Progenitor cell of endocrine pancreas (in vitro differentiated cells): Measurements from ENCODE around the gene TSTD2. TPM values are rescaled to one million over a fixed set of nuclear protein-coding genes. Genes with fewer than 3 reads are reported as not detected.

ENCODE experiments used
- DNase-seq: peaks from one replicate; pipeline ENCODE4 v3.0.0; 2021; ENCODE audit warnings: low spot score; ENCODE audit not compliant: unreplicated experiment
- H3K27ac Mint-ChIP-seq: 2 replicates; pipeline ENCODE4 v1.8.0; 2021; ENCODE audit warnings: mild to moderate bottlenecking, moderate library complexity, mixed read lengths
- H3K27me3 Mint-ChIP-seq: 2 replicates; pipeline ENCODE4 v1.8.0; 2021; ENCODE audit warnings: mixed read lengths
- H3K36me3 Mint-ChIP-seq: 2 replicates; pipeline ENCODE4 v1.8.0; 2022; ENCODE audit warnings: mixed read lengths; ENCODE audit not compliant: insufficient read depth
- H3K4me1 Mint-ChIP-seq: 2 replicates; pipeline ENCODE4 v1.8.0; 2021; ENCODE audit warnings: low read depth, mixed read lengths
- H3K4me3 Mint-ChIP-seq: 2 replicates; pipeline ENCODE4 v1.8.0; 2021; ENCODE audit warnings: low read depth, mild to moderate bottlenecking, moderate library complexity, mixed read lengths
- H3K9me3 Mint-ChIP-seq: 2 replicates; pipeline ENCODE4 v1.8.0; 2021; ENCODE audit warnings: low read depth, mixed read lengths
- CTCF ChIP-seq: fragments of 200-600 bp; sonication (generic); IDR thresholded peaks from one replicate; pipeline ENCODE4 v1.5.0; 2021; ENCODE audit warnings: antibody characterized with exemption, mild to moderate bottlenecking; ENCODE audit not compliant: unreplicated experiment
- total RNA-seq: library from RNA; stranded (reverse); gene quantifications from 2 replicates; pipeline ENCODE4 v1.2.1, GENCODE V29; 2021

TSTD2 gene
- total RNA-seq, 1 donor from 2014 or later, result 44.7 TPM

DNA sequence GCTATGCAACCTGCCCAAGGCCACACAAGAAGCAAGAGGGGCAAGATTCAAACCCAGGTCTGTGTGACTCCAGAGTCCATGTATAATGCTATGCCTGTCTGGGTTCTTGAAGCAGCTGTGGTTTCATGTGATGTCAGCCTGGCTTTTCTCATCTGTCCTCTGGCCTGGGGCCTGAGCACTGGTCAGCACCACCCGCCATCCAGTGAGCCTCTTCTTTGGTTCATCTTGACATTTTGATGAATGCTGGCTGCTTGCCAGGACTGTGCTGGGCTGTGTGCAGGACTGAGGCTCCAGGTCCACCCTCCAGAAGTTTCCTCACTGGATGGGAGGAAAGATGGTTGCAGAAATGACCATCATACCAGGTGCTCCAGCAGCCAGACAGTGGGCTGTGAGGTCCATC is 61.5 kb downstream of the TSTD2 start:
- H3K27ac Mint-ChIP-seq, result no peak overlapping the region
- peaks cover 3% of the 10 kb centered on the region for H3K9me3 Mint-ChIP-seq
- no peaks in the 10 kb centered on the region for H3K27me3 Mint-ChIP-seq
- no peak overlapping the region for H3K4me3 Mint-ChIP-seq
- H3K4me1 Mint-ChIP-seq, result no peaks in the 10 kb centered on the region
- no peak for DNase-seq
- no peak for TF ChIP-seq CTCF
- peaks cover 10% of the 10 kb centered on the region for H3K36me3 Mint-ChIP-seq

DNA sequence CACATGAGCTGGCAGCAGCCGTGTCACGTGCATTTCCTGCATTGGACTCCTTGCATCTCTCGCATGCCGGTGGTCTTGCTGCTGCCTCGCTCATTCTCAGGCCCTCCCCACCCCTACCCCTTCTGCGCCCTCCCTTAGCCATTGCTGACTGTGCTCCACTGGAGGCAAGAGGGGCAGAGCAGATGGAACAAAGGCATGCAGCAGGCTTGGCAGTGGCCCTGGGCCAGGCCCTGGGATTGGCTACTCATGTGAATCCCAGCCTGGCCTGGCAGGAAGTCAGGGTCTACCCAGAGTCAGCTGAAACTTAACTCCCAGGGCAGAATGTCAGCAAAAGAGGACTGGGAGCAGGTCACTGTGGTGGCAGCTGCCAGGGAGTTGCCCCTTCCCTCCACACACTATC is 62.3 kb downstream of the TSTD2 start:
- H3K27me3 Mint-ChIP-seq, result no peaks in the 10 kb centered on the region
- no peaks in the 10 kb centered on the region for H3K4me1 Mint-ChIP-seq
- no peak overlapping the region for H3K4me3 Mint-ChIP-seq
- no peak for TF ChIP-seq CTCF
- DNase-seq, result no peak
- peaks cover 10% of the 10 kb centered on the region for H3K36me3 Mint-ChIP-seq
- peaks cover 3% of the 10 kb centered on the region for H3K9me3 Mint-ChIP-seq
- no peak overlapping the region for H3K27ac Mint-ChIP-seq

DNA sequence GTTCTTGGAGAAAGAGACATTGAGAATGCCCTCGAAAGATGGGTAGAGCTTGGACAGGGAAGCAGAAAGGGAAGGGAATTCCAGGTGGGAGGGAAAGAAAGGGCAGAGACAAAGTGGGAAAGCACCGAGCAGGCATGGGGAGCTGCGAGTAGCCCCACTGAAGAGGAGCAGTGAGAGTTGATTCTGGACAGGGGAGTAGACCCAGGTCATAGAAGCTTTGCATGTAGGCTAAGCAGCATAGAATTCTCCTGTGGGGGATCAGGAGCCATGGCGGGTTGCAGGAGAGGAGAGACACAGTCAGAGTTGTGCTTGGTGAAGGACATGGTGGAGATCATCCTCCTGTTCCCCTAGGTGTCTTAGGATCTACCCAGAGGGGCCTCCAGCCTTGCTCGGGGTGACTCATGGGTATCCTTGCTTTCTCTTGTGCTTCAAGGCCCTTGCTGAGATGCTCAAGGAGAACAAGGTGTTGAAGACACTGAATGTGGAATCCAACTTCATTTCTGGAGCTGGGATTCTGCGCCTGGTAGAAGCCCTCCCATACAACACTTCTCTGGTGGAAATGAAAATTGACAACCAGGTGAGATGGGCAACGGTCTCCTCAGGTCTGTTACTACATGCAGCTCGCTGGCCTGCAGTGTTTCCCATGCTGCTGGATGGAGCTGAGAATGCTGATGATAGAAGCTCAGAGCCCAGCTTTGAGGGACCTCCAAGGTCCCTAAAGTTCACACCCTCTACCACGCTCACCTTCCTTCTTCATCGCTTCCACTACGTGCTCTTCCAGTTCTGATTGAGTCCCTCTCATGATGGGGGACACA is 64.5 kb downstream of the TSTD2 start:
- TF ChIP-seq CTCF, result no peak
- Mint-ChIP-seq H3K9me3 (peaks cover 2% of the 10 kb centered on the region), H3K4me3 (no peak overlapping the region), H3K4me1 (peaks cover 7% of the 10 kb centered on the region), H3K36me3 (peaks cover 8% of the 10 kb centered on the region), H3K27me3 (no peaks in the 10 kb centered on the region), H3K27ac (no peak overlapping the region)
- DNase-seq, result no peak

DNA sequence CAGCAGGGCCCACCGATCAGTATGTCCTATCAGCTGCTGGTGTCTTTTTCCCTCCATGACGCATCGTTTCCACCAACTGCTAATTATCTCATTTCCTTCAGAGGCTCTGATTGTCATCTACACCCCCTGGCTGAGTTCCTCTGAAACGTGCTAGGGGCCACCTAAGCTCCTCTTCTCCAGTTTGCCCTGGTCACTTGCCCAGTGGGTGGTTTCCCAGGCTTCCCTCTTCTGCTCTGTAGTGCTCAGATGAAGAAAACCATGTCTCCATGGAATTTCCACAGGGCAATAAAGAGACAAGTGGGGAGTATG is 65.3 kb downstream of the TSTD2 start:
- Mint-ChIP-seq H3K27ac (no peak overlapping the region), H3K4me3 (no peak overlapping the region), H3K27me3 (no peaks in the 10 kb centered on the region), H3K9me3 (no peaks in the 10 kb centered on the region), H3K4me1 (peaks cover 7% of the 10 kb centered on the region), H3K36me3 (peaks cover 3% of the 10 kb centered on the region)
- no peak for DNase-seq
- TF ChIP-seq CTCF, result no peak

DNA sequence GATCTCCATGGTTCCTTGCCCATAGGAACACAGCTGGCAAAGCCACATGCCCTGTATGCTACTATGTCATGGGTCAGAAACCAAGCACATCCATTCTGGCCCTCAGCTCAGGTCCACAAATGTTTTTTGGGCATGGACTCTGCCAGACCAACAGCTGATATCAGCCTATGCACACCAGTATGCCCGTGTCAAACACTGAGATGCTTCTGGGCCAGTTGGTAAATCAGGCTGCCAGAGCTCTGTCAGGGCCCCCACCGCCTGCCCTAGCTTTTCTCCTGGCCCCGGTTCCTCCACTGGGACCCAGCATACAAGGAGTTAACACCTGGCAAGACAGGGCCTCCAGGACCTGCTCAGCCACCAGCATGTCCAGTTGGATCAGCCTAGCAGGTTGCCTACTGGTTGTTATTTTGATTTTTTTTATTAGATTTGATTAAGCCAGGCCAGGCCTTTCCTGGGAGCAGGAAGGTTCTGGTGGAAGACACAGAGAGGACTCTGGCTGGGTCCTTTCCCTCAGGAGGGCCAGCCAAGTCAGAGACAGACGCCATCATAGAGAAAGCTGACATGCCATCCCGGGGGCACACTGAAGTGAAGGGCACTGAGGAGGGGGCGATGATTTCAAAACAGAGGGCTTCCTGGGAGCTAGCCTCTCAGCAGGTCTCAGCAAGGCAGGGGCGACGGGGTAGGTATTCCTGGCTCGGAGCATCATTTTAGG is 65.8 kb downstream of the TSTD2 start:
- no peaks in the 10 kb centered on the region for H3K9me3 Mint-ChIP-seq
- no peak for DNase-seq
- peaks cover 3% of the 10 kb centered on the region for H3K36me3 Mint-ChIP-seq
- peaks cover 7% of the 10 kb centered on the region for H3K4me1 Mint-ChIP-seq
- H3K4me3 Mint-ChIP-seq, result no peak overlapping the region
- TF ChIP-seq CTCF, result no peak
- no peaks in the 10 kb centered on the region for H3K27me3 Mint-ChIP-seq
- no peak overlapping the region for H3K27ac Mint-ChIP-seq
